Measurements from ENCODE around the gene ADGRG6.

DNA sequence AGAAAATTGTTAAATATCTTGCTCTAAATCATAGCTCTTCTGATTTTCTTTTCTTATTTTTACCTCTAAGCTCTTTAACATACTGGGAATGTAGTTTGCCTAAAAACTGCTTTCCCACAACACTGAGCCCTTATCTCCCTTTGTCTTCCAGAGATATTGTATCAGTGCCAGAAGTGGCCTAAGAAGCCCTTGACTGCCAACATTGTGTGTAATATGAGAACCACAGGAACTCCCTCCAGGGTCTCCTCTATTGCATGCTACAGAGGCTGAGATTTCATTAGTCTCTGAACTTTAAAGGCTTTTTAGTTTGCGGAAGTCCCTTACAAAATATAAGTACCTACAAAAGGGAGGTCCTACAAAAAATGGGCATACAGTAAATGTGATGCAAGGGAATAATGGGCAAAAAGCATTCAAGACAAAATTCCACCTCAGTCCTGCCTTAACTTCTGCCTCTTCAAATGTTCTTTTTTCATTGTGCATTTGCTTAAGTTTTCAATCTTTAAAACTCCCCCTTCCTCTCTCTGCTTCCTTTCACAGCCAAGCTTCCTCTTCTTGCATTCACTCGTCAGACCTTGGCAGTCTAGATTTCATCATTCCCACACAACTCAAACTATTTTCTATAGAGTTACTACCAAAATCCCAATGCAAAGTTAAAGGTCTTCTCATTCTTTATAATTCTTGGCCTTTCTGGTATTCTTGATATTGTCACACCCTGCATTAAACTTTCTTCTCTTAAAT, 76.5 kb downstream of the ADGRG6 start:
- TF ChIP-seq, protein P1, sequence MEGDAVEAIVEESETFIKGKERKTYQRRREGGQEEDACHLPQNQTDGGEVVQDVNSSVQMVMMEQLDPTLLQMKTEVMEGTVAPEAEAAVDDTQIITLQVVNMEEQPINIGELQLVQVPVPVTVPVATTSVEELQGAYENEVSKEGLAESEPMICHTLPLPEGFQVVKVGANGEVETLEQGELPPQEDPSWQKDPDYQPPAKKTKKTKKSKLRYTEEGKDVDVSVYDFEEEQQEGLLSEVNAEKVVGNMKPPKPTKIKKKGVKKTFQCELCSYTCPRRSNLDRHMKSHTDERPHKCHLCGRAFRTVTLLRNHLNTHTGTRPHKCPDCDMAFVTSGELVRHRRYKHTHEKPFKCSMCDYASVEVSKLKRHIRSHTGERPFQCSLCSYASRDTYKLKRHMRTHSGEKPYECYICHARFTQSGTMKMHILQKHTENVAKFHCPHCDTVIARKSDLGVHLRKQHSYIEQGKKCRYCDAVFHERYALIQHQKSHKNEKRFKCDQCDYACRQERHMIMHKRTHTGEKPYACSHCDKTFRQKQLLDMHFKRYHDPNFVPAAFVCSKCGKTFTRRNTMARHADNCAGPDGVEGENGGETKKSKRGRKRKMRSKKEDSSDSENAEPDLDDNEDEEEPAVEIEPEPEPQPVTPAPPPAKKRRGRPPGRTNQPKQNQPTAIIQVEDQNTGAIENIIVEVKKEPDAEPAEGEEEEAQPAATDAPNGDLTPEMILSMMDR (conservative IDR thresholded peaks at IDR 0.05 in 1 of 2, IDR thresholded peaks at IDR 0.05 in 1 of 2; ENCODE audit: low read depth in 1 of 2, low read length in 2 of 2): no peak
- no peak for TF ChIP-seq EZH2 (IDR thresholded peaks at IDR 0.05; ENCODE audit: low read length, missing control alignments)
